ENCODE results near the gene RNF111. TPM values are rescaled to one million over a fixed set of nuclear protein-coding genes. Genes with fewer than 3 reads are reported as not detected.
"Not testable (repeated sequence)": the region's sequence is repeated elsewhere in the genome, so short reads cannot be mapped to it uniquely, and the experiment has no call there.

The RNF111 gene
- total RNA-seq, 1 donor from 2014 or later, result 55.8 TPM

DNA sequence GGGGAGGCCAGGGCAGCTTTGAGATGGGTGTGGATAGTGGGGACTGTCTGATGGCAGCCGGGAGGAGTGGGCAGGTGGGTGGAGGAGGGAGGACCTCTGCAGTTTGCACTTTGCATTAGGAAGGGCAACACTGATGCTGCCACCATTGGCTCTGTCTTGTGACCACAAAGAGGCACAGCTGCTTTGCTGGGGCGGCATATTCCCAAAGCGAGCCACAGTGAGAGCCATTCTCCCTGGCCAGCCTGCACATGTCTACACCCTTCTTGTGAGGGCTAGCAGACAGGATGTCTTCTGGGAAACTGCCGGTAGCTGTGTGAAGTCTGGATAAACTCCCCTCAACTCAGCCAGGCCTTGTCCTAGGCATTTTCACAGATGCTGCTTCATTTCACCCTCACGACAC is 155.8 kb downstream of the RNF111 start:
- H3K4me1 Mint-ChIP-seq, result peaks cover 4% of the 10 kb centered on the region
- intact Hi-C loops (cut with micrococcal nuclease), result no loop called here
- DNase-seq, result no peak
- ChIA-PET CTCF (no interaction called here), POLR2A (no interaction called here)
- no peaks in the 10 kb centered on the region for H3K27me3 Mint-ChIP-seq
- TF ChIP-seq, protein P1, sequence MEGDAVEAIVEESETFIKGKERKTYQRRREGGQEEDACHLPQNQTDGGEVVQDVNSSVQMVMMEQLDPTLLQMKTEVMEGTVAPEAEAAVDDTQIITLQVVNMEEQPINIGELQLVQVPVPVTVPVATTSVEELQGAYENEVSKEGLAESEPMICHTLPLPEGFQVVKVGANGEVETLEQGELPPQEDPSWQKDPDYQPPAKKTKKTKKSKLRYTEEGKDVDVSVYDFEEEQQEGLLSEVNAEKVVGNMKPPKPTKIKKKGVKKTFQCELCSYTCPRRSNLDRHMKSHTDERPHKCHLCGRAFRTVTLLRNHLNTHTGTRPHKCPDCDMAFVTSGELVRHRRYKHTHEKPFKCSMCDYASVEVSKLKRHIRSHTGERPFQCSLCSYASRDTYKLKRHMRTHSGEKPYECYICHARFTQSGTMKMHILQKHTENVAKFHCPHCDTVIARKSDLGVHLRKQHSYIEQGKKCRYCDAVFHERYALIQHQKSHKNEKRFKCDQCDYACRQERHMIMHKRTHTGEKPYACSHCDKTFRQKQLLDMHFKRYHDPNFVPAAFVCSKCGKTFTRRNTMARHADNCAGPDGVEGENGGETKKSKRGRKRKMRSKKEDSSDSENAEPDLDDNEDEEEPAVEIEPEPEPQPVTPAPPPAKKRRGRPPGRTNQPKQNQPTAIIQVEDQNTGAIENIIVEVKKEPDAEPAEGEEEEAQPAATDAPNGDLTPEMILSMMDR (IDR thresholded peaks at IDR 0.05), result no peak
- no peak for ATAC-seq (ENCODE audit: low read depth)
- H3K9me3 Mint-ChIP-seq, result no peaks in the 10 kb centered on the region
- no peak overlapping the region for H3K4me3 Mint-ChIP-seq
- peaks cover 46% of the 10 kb centered on the region for H3K36me3 Mint-ChIP-seq (ENCODE audit: low read depth)
- no peak overlapping the region for H3K27ac Mint-ChIP-seq

DNA sequence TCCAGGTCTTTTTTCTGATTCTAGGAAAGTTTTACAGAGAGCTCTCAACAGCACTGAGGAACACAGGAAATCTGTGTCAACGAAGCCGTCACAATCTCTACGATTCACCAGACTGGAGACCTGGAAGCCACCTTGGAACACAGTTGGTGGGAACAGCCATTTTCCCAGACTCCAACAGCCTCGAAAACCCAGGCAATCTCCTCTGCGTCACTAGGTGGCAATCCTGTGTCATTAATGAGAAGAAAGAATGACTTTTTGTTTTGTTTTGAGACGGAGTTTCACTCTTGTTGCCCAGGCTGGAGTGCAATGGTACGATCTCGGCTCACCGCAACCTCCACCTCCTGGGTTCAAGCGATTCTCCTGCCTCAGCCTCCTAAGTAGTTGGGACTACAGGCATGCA is 157.1 kb downstream of the RNF111 start:
- POLR2A ChIA-PET, CTCF ChIA-PET: not testable (repeated sequence)

More for the DNA sequence above, 157.1 kb downstream of the RNF111 start:
- intact Hi-C loops (cut with micrococcal nuclease); H3K27me3 Mint-ChIP-seq; H3K9me3 Mint-ChIP-seq; H3K4me1 Mint-ChIP-seq; DNase-seq; H3K4me3 Mint-ChIP-seq; H3K27ac Mint-ChIP-seq; ATAC-seq (ENCODE audit: low read depth): not testable (repeated sequence)
- peaks cover 54% of the 10 kb centered on the region for H3K36me3 Mint-ChIP-seq (ENCODE audit: low read depth)

Other genes starting within 250 kb of the RNF111 start
- gene ADAM10, start 238.0 kb upstream of the RNF111 start, total RNA-seq, result 87.7 and 91.6 TPM in 2 replicates
- 5.8 and 6.2 TPM in 2 replicates for gene MINDY2, start 216.4 kb upstream of the RNF111 start, total RNA-seq
- gene SLTM, start 54.0 kb upstream of the RNF111 start, total RNA-seq, result 124 and 159 TPM in 2 replicates
- gene CCNB2, start 117.5 kb downstream of the RNF111 start, total RNA-seq, result 0.82 and 0.88 TPM in 2 replicates
- not detected in 2 replicates for gene LDHAL6B, start 219.2 kb downstream of the RNF111 start, total RNA-seq

All from activated B cell treated with CpG ODN at 0.5 μM for 24 hours (primary cell).